Neuron (in vitro differentiated cells): ENCODE data around the gene RPP38.

Experiments
- H2AFZ ChIP-seq: one replicate; pipeline ENCODE4 v1.6.1; 2013; ENCODE audit warnings: low read depth, mild to moderate bottlenecking, inconsistent platforms, low read length, moderate library complexity
- H3K27me3 ChIP-seq: one replicate; pipeline ENCODE4 v1.6.1; 2013; ENCODE audit warnings: low read length; ENCODE audit not compliant: insufficient read depth
- H3K36me3 ChIP-seq: one replicate; pipeline ENCODE4 v1.6.1; 2013; ENCODE audit warnings: low read length; ENCODE audit not compliant: insufficient read depth
- H3K4me1 ChIP-seq: one replicate; pipeline ENCODE4 v1.6.1; 2013; ENCODE audit warnings: low read length; ENCODE audit not compliant: insufficient read depth
- H3K4me3 ChIP-seq: 2 replicates; pipeline ENCODE4 v1.5.1; 2013; ENCODE audit warnings: mild to moderate bottlenecking, low read length, moderate library complexity
- H3K9me3 ChIP-seq: one replicate; pipeline ENCODE4 v1.6.1; 2013; ENCODE audit warnings: low read length

The RPP38 gene

GRCh38 chr10:15097011-15097812 lies at the start of gene RPP38:
TSS of gene RPP38 (plus strand) at chr10:15097355. CDS start at chr10:15103315, 5,960 bp downstream.
- H3K27me3 ChIP-seq, result no peaks in the 10 kb centered on the region
- peaks cover 9% of the 10 kb centered on the region for H3K4me1 ChIP-seq
- H3K4me3 ChIP-seq, result peak within 1 kb of the TSS; percentile 65
- H3K9me3 ChIP-seq, result peaks cover under 1% of the 10 kb centered on the region
- H2AFZ ChIP-seq, result peak within 1 kb of the TSS; percentile 77
- peaks cover 3% of the 10 kb centered on the region for H3K36me3 ChIP-seq

GRCh38 chr10:15049533-15049932 lies 47.6 kb upstream of the RPP38 start:
- Histone ChIP-seq H3K27me3 (no peaks in the 10 kb centered on the region), H3K36me3 (no peaks in the 10 kb centered on the region), H2AFZ (no peak overlapping the region), H3K4me1 (no peaks in the 10 kb centered on the region), H3K4me3 (no peak overlapping the region), H3K9me3 (no peaks in the 10 kb centered on the region)

- H3K9me3 ChIP-seq, result no peaks in the 10 kb centered on the region
- no peaks in the 10 kb centered on the region for H3K4me1 ChIP-seq
- H2AFZ ChIP-seq, result no peak overlapping the region
- no peaks in the 10 kb centered on the region for H3K27me3 ChIP-seq
- H3K4me3 ChIP-seq, result no peak overlapping the region
- no peaks in the 10 kb centered on the region for H3K36me3 ChIP-seq
These were observed 45.0 kb upstream of the RPP38 start for GRCh38 chr10:15052121-15052520.

GRCh38 chr10:15053061-15053460 lies 44.1 kb upstream of the RPP38 start:
- no peaks in the 10 kb centered on the region for H3K9me3 ChIP-seq
- H3K4me3 ChIP-seq, result no peak overlapping the region
- no peak overlapping the region for H2AFZ ChIP-seq
- H3K4me1 ChIP-seq, result no peaks in the 10 kb centered on the region
- no peaks in the 10 kb centered on the region for H3K36me3 ChIP-seq
- H3K27me3 ChIP-seq, result no peaks in the 10 kb centered on the region

GRCh38 chr10:15058689-15059088 lies 38.5 kb upstream of the RPP38 start:
- no peak overlapping the region for H3K4me3 ChIP-seq
- H3K36me3 ChIP-seq, result no peaks in the 10 kb centered on the region
- H2AFZ ChIP-seq, result no peak overlapping the region
- no peaks in the 10 kb centered on the region for H3K27me3 ChIP-seq
- H3K9me3 ChIP-seq, result no peaks in the 10 kb centered on the region
- no peaks in the 10 kb centered on the region for H3K4me1 ChIP-seq

- no peaks in the 10 kb centered on the region for H3K36me3 ChIP-seq
- no peak overlapping the region for H2AFZ ChIP-seq
These were observed 37.2 kb upstream of the RPP38 start for GRCh38 chr10:15059914-15060313.

GRCh38 chr10:15060638-15061037 lies 36.5 kb upstream of the RPP38 start:
- Histone ChIP-seq H3K27me3 (no peaks in the 10 kb centered on the region), H3K4me1 (no peaks in the 10 kb centered on the region), H3K4me3 (no peak overlapping the region), H3K9me3 (no peaks in the 10 kb centered on the region), H3K36me3 (no peaks in the 10 kb centered on the region), H2AFZ (no peak overlapping the region)

More at GRCh38 chr10:15059914-15060313, 37.2 kb upstream of the RPP38 start:
- Histone ChIP-seq H3K9me3 (no peaks in the 10 kb centered on the region), H3K4me1 (no peaks in the 10 kb centered on the region), H3K27me3 (no peaks in the 10 kb centered on the region), H3K4me3 (no peak overlapping the region)

GRCh38 chr10:15067154-15067553 lies 30.0 kb upstream of the RPP38 start:
- no peaks in the 10 kb centered on the region for H3K36me3 ChIP-seq
- no peak overlapping the region for H3K4me3 ChIP-seq
- no peaks in the 10 kb centered on the region for H3K9me3 ChIP-seq
- H3K4me1 ChIP-seq, result no peaks in the 10 kb centered on the region
- H2AFZ ChIP-seq, result no peak overlapping the region
- no peaks in the 10 kb centered on the region for H3K27me3 ChIP-seq

- Histone ChIP-seq H3K4me1 (no peaks in the 10 kb centered on the region), H3K9me3 (peaks cover 5% of the 10 kb centered on the region), H3K27me3 (no peaks in the 10 kb centered on the region), H3K4me3 (no peak overlapping the region), H2AFZ (no peak overlapping the region), H3K36me3 (no peaks in the 10 kb centered on the region)
These were observed 28.4 kb upstream of the RPP38 start for GRCh38 chr10:15068802-15069201.

- Histone ChIP-seq H3K4me3 (no peak overlapping the region), H3K36me3 (no peaks in the 10 kb centered on the region), H3K9me3 (peaks cover 9% of the 10 kb centered on the region), H3K4me1 (no peaks in the 10 kb centered on the region), H2AFZ (no peak overlapping the region), H3K27me3 (no peaks in the 10 kb centered on the region)
These were observed 27.9 kb upstream of the RPP38 start for GRCh38 chr10:15069230-15069629.

- Histone ChIP-seq H3K36me3 (peaks cover 1% of the 10 kb centered on the region), H2AFZ (no peak overlapping the region), H3K4me1 (no peaks in the 10 kb centered on the region), H3K9me3 (peaks cover 9% of the 10 kb centered on the region), H3K4me3 (no peak overlapping the region), H3K27me3 (no peaks in the 10 kb centered on the region)
These were observed 24.8 kb upstream of the RPP38 start for GRCh38 chr10:15072358-15072757.

- Histone ChIP-seq H3K4me1 (no peaks in the 10 kb centered on the region), H3K9me3 (peaks cover 9% of the 10 kb centered on the region), H3K36me3 (peaks cover 1% of the 10 kb centered on the region), H2AFZ (no peak overlapping the region), H3K27me3 (no peaks in the 10 kb centered on the region), H3K4me3 (no peak overlapping the region)
These were observed 21.7 kb upstream of the RPP38 start for GRCh38 chr10:15075421-15075820.

- Histone ChIP-seq H3K4me1 (peaks cover 15% of the 10 kb centered on the region), H3K9me3 (peaks cover 3% of the 10 kb centered on the region), H3K36me3 (no peaks in the 10 kb centered on the region), H2AFZ (peak overlapping the region; percentile 18), H3K4me3 (peak overlapping the region; percentile 3), H3K27me3 (no peaks in the 10 kb centered on the region)
These were observed 13.3 kb upstream of the RPP38 start for GRCh38 chr10:15083674-15084501.
